Measurements from ENCODE around the gene MTOR.

DNA sequence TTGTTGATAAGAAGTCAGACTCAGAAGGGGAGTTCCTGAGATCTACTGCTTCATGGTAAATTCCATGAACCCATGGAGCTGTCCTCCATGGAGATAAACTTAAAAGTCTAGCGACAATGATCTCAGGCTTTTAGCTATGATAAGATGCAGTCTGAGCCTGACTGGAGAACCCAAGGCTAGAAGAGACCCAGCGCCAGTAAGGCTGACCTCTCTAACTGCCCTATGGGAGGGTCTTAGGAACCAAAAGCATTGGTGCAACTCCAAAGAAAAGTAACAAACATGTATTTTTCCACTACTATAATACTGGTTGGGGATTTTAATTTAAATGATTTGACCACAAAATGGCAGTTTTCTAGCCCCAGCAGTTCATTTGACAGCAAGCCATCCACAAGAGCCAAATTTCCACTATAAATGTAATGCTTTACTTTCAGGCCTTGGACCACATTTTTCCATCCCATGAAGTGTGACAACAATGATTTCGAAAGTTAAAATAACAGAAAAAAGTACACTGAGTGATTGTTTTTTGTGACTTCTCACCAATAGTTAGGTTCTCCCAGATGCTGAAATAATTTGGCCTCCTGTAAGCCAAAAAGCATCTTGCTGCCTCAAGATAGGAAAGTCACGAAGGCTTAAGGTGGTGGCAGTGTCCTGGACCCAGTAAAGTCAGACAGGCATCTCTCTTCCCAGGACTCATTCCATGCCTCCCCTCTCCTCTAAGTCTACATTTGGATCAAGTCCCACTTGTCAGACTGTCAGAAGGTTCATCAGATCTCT is 119.5 kb downstream of the MTOR start:
- no peak for TF ChIP-seq EP300 (IDR thresholded peaks at IDR 0.05)
- no peak for TF ChIP-seq POLR2A (IDR thresholded peaks at IDR 0.05)

Measured in ovary (tissue), 1 donor.